OCI-LY1 (cell line): ENCODE results near the gene POPDC3.

Source experiments
- CTCF ChIP-seq: fragments of 200-600 bp; sonication (generic), shearing (Covaris generic); IDR thresholded peaks from 2 replicates; pipeline ENCODE4 v1.5.1; 2017; ENCODE audit warnings: mild to moderate bottlenecking, antibody characterized with exemption, low read length, moderate library complexity, mixed read lengths
- EZH2 ChIP-seq: fragments of 200-600 bp; sonication (generic), shearing (Covaris generic); IDR thresholded peaks from 2 replicates; pipeline ENCODE4 v1.8.0; 2017; ENCODE audit warnings: borderline replicate concordance, mixed run types, mild to moderate bottlenecking, antibody characterized with exemption, low read length, moderate library complexity, mixed read lengths

GRCh38 chr6:105226598-105227294 lies 46.9 kb upstream of the POPDC3 start:
- TF ChIP-seq CTCF (no peak), EZH2 (no peak)
